ENCODE data around the gene NCR3LG1.

NCR3LG1 gene

DNA sequence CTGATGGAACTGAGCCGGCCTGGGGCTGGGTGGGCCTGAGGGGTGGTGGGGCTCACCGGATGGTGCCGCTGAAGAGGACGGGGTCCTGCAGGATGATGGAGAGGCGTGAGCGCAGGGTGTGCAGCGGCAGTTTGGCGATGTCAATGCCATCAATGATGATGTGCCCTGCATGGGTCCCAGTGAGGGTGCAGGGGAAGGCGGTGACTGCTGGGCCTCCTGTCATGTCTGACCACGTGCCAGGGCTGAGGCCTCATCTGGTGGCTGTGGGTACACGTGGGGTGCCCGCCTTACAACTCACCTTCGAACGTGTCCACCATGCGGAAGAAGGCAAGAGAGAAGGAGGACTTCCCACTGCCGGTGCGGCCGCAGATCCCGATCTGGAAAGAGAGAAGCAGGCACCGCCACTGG lies 44.0 kb downstream of the NCR3LG1 start:
- no peak for DNase-seq

DNA sequence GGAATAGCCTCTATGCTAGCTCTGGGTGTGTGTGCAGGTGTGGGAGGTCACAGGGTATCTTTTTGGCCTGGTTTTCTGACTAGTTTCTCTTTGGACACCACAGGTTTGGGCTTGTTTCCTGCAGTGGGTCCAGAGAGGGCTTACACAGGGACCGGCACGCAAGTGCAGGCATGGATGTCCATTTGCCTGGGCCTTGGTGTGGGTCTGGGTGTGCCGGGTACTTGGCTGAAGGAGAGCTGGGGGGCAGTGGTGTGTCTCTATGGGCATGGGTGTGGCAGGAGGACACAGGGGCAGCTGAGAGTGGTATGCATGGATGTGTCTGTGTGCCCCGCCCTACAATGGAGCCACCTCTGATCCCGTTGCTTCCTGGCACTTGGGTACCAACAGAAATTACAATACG lies 44.4 kb downstream of the NCR3LG1 start:
- DNase-seq = no peak

- no peak for DNase-seq
Measured at GRCh38 chr11:17396598-17397310, 45.2 kb downstream of the NCR3LG1 start.

GRCh38 chr11:17397311-17398002 lies 45.9 kb downstream of the NCR3LG1 start:
- DNase-seq = no peak

DNA sequence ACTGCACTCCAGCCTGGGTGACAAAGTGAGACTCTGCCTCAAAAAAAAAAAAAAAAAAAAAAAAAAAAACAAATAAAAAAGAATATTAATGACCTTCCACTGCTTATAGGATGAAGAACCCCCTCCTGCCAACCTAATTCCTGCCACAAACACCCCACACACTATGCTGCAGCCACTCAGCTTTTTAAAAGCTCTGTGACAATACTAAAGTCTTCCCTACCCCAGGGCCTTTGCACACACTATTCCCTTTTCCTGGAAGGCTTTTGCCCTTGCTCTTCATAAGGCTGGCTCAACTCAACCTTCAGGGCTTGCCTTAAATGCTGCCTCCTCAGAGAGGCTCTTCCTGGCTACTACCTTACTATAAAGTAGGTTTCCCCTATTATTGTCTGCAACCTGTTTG lies 47.6 kb downstream of the NCR3LG1 start:
- no peak for DNase-seq

DNA sequence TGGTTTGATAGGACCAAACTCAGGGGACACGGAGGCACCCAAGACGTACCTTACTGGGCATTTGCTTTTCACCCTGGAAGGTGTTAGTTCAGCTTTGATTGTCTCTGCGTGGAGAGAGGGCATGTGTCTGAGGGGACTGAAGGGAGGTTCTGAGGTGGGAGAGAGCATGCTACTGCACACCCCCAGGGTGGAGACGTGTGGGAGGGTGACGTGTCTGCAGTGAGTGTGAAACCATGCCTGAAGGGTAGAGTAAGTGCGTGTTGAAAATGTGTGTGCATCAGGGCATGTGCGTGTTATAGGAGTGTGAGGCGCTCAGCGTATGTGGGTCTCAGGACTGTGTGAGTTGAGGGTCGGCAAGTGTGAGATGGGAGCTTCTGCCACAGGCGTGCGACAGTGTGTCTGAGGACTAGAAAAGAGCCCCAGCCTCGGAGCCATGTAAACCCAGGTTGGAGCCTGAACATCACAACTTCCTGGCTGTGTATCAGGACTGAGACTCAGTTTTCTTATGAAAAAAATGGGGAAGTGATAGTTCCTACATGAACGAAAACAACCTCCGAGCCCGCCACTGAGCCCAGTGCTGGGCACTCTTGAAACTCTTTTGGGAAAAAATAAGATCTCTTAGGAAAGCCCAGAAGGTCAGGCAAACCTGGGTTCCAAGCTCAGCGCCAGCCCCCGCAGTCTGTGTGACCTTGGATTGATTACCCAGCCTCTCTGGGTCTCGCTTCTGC lies 48.6 kb downstream of the NCR3LG1 start:
- no peak for DNase-seq

GRCh38 chr11:17401316-17401715 lies 49.7 kb downstream of the NCR3LG1 start:
- no peak for DNase-seq

DNA sequence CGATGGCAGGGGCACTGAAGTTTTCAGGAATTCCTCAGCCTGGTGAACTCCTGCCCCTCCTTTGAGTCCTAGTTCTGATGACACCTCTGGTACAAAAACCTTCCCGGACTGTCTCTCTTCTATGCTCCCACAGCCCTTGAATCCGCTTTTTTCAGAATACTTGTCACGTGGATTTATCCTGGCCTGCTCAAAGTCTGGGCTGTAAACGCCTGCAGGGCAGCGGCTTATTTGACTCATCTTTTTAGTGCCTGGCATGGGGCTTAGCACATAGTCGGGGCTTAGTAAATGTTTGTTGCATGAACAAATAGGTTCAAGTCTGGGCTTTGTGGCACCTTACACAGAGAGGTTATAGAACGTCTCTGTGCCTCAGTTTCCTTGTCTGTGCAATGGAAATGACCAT lies 50.2 kb downstream of the NCR3LG1 start:
- no peak for DNase-seq

GRCh38 chr11:17402486-17402885 lies 50.9 kb downstream of the NCR3LG1 start:
- no peak for DNase-seq

DNA sequence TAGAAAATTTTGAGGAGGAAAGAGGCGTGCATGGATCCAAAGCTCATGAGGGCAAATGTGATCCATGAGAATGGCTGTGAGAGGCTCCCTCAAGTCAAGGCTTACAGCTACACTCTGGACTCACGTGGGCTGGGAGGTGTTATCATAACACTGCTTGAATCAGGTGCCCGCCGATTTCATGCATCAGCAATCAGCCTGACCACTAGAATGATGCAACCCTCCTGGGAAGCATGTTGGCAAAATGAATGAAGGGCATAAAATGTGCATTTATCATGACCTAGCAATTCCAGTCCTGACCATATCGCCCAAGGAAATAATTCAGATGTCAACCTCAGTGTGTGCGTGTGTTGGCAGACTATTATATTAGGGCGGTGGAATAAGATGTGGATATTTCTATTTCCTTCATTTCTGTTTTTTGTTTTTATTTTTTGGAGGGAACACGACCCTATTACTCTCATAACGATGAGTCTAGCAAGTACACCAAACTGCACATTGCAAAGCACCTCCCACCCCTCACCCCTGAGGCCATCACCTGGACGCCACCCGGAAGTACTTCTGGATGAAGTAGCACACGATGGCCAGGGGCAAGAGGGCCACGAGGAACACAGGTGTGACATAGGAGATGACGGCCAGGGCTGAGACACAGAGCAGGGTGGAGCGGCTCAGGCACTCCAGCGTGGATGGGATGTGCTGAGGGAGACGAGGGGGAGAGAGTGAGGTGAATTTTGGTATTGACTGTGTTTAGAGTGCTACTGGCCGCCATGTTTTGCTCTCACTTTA lies 52.6 kb downstream of the NCR3LG1 start:
- DNase-seq = no peak

GRCh38 chr11:17405232-17406005 lies 53.8 kb downstream of the NCR3LG1 start:
- DNase-seq = no peak

- DNase-seq = no peak
Measured at GRCh38 chr11:17406082-17406817, 54.6 kb downstream of the NCR3LG1 start.

DNA sequence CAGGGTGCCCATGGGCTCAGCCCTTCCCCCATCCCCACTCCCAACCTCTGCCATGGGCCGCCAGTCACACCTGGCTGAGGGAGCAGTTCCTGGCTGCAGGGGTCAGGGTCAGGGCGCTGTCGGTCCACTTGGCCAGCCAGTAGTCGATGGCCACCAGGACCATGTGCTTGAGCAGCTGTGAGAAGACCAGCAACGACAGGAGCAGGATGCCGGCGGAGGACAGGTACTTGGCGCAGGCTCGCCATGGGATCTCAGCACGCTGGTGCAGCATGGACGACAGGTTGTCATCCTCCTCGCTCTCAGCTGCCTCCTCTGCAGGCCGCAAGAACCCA lies 55.2 kb downstream of the NCR3LG1 start:
- DNase-seq = no peak

GRCh38 chr11:17407575-17407974 lies 56.0 kb downstream of the NCR3LG1 start:
- DNase-seq = no peak

- no peak for DNase-seq
Measured at GRCh38 chr11:17408026-17408425, 56.4 kb downstream of the NCR3LG1 start.

DNA sequence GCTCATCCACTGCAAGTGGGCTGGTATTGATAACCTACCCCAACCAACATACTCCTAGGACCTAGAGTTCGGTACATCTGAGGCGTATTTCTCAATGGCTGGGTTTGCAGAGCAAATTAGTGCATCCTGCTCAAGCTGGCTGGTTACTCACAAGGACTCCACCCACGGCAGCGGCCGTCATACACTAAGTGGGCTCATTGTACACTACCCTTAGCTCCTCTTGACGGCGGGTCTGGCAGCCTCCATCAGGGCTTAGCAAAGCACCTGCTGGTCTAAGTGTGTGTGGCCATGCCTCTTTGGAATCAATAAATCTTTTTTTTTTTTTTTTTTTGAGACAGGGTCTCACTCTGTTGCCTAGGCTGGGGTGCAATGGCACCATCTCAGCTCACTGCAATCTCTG lies 57.0 kb downstream of the NCR3LG1 start:
- no peak for DNase-seq

DNA sequence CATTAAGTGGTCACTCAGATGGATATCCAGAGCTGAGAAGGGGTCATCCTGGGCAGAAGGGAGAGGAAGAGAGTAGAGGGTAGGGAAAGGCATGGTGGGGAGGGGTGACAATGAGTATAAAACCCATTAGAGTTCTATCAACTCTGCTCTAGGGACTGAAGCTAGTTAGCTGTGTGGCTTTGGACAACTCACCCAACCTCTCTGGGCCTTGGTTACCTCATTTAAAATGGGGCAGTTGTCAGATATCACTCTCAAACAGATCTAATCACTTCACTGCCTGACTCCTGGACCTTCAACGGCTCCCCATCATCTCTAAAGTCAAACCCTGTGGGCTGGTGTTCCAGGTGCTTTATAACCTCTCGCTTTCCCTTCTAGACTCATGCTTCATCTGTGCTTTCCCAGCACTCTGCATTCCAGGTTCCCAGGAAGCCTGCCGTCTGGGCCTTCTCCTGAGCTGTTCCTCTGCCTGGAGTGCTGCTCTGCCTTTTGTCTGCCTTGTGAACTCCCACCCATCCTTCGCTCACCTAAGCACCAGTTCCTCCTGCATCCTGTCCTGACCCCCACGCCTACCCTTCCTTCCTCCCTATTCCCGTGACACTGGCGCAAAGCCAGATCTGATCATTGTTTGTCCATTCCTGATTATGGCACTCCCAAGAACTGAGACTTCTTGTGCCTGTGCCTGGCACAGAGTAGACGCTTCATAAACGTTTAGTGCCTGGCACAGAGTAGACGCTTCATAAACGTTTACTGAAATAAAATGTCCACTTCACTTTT lies 59.2 kb downstream of the NCR3LG1 start:
- no peak for DNase-seq

DNA sequence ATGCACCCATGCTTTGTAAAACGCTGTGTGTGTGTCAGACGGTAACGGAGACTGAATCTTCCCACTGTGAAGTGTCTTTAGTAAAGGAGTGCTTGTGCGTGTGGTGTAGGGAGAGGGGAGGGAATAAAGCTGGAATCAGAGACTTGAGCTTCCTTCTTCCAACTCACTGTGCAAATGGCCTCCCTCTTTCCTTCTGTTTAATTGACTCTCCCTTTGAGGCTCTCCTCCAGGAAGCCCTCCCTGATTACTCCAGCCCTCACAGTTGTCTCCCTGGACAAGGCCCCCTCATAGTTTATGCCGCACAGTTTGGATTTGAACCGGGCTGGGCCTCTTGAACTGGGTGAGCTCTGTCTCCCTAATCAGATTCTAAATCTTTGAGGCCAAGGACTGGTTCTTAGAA lies 59.8 kb downstream of the NCR3LG1 start:
- DNase-seq = no peak

DNA sequence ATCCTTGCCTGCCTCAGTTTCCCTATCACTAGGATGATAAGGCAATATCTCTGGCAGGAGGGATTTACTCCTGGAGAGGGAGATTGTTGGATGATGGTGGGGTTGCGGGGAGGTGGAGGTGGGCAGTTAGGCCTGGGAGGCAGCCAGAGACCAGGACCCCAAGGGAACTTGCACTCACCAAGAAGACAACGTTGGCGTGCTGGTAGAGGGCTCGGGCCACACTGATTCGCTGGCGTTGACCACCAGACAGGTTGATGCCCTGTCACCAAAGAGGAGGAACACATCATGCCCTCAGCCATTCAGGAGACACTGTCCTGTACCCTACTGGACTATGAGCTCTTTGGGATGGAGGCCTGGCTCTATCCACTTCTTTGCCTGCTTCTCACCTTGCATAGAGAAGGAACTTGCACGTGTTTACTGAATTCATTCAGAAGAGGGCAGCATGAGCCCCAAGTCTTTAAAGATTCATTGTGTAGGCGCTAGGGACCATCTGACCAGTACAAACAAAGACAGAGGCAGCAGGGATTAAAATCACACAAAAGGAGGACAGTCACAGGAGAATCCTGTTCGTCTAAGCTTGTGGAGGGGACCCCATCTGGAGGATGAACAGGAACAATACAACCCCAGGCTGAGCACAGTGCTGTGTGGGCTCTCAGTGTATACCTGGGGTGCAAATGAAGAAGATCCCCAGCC lies 61.0 kb downstream of the NCR3LG1 start:
- DNase-seq = no peak
